T-helper 1 cell treated with Interleukin-12 subunit alpha and Interleukin-12 subunit beta and Interleukin-4 antibody, amounts not matched to agents 30 ng/mL and 1 ng/mL, for 36 hours (primary cell): ENCODE results near the gene GNMT. TPM values are rescaled to one million over a fixed set of nuclear protein-coding genes. Genes with fewer than 3 reads are reported as not detected.
"Not testable (repeated sequence)": the region's sequence is repeated elsewhere in the genome, so short reads cannot be mapped to it uniquely, and the experiment has no call there.

ENCODE experiments used
- intact Hi-C: fragments of 100-400 bp; cut with micrococcal nuclease; formaldehyde crosslinking; loops from one replicate; pipeline ENCODE4 v1.15.1; 2024
- total RNA-seq: library from RNA; stranded (reverse); gene quantifications from 2 replicates; pipeline ENCODE4 v1.2.3, GENCODE V29; 2022

GNMT gene
- total RNA-seq, 1 donor from 2014 or later = 1.3 TPM

DNA sequence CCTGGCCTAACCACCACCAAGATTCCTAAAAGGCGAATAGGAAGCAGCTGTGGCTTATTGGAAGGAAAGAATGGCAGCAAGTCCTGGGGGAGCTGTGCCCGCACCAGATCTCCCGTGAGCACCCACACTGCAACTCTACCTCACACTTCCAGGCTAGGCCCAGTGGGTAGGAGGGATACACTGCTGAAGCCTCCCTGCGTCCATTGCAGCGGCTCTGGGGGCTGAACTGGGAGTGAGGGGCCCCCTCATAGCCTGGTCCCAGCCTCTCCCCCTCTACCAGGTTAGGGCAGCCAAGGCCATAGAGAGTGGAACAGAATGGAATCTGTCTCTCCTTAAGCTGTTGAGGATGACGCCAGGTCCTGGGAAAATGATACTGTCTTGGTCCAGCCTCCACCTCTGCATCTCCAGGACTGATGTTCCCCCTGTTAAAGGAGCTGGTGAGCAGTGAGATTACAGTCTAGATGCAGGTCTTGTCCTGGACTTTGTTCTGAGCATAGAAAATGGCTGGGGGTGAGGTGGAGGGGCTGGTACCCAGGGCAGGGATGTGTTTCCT, 20.0 kb upstream of the GNMT start:
- intact Hi-C loops = no loop called here

DNA sequence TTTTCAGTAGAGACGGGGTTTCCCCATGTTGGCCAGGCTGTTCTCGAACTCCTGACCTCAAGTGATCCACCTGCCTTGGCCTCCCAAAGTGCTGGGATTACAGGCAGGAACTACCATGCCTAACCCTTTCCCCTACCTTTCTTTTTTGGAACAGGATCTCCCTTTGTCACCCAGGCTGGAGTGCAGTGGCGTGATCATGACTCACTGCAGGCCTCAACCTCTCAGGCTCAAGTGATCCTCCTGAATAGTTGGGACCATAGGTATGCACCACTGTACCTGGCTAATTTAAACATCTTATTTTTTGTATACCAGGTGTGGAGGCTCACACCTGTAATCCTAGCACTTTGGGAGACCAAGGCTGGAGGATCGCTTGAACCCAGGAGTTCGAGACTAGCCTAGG, 19.2 kb upstream of the GNMT start:
- intact Hi-C loops = not testable (repeated sequence)

DNA sequence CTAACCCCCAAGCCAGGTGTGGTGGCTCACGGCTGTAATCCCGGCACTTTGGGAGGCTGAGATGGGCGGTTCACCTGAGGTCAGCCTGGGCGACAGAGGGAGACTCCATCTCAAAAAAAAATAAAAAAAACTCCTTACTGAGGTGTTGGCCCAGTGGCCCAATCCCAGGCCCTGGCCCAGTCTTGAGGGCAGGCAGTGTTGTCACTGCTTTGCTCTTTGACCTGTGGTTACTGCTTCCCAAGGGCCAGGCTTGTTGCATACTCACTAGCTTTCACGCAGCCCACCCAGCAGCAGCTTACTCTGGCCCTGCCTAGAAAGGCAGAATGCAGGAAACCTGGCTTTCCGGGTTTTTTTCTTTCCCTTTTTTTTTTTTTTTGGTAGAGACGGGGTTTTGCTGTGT, 18.1 kb upstream of the GNMT start:
- intact Hi-C loops = no loop called here

DNA sequence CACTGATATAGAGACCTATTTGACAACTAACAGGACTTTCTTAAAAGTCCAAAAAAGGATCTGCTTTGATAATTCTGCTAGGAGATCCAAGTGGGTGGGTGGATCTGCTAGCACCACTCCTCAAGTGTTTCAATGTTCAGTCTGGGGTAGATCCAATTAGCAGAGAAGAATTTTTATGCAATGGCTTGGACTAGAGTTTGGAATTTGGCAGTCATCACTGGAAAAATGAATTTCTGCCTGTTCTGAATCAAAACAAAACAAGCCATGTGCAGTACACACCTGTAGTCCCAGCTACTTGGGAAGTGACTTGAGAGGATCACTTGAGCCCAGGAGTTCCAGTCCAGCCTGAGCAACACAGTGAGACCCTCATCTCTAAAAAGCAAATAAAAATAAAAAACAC, 12.6 kb upstream of the GNMT start:
- intact Hi-C loops = no loop called here

DNA sequence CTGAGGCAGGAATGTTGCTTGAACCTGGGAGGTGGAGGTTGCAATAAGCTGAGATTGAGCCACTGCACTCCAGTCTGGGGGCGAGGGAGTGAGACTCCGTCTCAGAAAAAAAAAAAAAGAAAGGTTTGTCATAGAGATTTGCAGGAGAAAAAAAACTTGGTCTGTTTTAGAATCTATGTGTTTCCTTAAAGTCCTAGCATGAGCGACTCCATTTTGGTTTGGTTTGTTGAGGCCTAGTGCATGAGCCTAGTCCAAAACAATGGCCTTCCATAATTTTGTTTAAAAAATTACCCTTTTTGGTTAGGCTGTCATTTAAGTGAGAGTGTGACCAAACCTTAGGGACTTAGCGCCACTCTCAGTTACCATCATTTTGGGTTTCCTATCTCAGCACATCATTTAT, 8.2 kb upstream of the GNMT start:
- intact Hi-C loops = no loop called here

DNA sequence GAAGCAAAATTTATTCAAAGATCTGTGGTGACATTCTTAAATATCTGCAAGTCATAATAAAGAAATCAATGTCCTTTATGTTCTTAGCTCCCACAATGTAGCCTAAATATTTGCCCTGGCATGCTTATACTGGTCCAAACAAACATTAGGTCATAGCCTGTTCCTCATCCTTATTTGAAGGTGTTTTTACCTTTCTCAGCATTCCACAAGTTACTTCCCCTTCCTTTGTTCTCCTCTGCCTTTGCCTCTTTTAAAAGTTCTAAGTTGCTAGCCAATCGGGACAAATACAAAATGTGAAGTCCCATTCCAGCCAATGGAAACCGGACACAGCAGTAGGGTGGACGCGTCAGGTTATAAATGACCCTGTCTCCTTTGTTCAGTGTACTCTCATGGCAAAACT, 6.1 kb upstream of the GNMT start:
- intact Hi-C loops = not testable (repeated sequence)

DNA sequence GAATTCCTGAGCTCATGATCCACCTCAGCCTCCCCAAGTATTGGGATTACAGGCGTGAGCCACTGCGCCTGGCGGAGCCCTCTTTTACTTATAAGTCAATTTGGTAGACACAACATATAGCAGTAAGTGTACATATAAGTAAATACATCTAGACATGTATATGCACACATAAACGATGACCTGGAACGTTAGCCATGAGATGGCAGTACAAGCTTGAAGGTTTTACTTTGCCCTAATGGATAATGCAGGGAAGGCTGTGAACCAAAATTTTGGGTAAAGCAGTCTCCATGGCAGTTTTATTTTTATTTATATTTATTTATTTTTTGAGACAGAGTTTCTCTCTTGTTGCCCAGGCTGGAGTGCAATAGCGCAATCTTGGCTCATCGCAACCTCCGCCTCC, 2.4 kb upstream of the GNMT start:
- intact Hi-C loops = no loop called here

DNA sequence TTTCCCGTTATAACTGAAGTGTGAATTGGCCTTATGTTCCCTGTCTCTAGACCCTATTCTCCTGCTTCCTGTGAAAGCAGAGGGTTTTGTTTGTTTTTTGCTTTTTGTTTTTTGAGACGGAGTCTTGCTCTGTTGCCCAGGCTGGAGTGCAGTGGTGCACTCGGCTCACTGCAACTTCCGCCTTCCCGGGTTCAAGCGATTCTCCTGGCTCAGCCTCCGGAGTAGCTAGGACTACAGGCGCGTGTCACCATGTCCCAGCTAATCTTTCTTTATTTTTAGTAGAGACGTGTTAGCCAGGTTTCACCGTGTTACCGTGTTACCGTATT, 674 bp upstream of the GNMT start:
- intact Hi-C loops = no loop called here

DNA sequence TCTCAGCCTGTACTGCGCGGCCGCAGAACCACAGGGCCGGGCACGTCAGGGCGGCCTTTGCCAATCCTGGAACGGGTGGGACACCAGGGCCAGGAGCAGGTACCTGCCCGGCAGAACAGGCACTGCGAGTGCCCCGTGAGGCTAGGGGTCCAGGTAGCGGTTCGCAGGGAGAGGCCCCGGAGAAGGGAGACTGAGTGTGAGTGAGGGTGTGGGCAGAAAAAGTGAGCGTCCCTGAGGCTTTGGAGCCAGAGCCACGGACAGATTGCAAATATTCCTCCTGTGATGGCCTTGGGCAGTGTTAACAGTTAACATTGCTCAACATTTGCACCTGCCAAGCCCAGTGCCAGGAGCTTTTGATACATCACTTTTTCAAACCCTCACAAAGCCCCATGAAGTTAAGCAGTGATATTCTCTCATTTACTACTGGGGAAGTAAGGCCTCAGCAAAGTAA, 491 bp downstream of the GNMT start:
- intact Hi-C loops = no loop called here

DNA sequence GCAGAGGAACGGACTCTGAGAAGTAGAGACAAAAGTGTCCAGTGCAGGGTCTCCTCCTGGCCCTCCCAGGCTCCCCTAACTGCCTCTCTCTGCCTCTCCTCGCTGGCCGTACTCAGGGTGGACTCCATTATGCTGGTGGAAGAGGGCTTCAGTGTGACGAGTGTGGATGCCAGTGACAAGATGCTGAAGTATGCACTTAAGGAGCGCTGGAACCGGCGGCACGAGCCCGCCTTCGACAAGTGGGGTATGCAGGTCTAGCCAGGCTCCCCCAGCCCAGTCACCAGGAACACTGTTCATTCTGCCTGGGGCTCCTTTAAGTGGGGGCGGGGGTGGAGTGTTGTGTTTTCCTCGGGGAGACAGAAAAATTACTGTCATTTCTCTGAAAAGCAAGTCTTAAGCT, 1.5 kb downstream of the GNMT start:
- intact Hi-C loops = loop anchor here (2.0 kb wide), 1 partner anchor 33 kb away; no protein-coding TSS in a partner anchor

DNA sequence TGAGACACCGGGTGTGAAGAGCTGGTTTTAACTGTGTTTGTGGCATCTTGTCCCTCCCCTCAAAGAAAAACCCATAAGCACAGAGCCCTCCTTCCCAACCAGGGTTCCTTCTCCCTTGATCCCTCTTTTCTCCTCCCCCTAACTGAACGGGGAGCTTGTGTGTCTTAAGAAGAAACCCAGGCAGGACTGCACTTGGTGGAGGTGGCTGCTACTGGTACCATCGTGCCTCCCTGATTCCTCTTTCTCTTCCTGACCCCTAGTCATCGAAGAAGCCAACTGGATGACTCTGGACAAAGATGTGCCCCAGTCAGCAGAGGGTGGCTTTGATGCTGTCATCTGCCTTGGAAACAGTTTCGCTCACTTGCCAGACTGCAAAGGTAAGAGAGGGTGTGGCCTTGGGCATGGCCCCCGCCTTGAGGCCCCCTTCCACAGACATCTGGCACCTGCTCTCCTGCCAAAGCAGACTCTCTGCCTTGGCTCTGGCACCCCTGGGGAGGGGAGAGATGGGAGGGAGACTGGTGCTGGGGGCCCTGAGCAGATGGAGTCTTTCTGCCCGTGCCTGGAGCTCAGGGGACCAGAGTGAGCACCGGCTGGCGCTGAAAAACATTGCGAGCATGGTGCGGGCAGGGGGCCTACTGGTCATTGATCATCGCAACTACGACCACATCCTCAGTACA, 2.1 kb downstream of the GNMT start:
- intact Hi-C loops = loop anchor here (2.0 kb wide), 1 partner anchor 32 kb away; no protein-coding TSS in a partner anchor

DNA sequence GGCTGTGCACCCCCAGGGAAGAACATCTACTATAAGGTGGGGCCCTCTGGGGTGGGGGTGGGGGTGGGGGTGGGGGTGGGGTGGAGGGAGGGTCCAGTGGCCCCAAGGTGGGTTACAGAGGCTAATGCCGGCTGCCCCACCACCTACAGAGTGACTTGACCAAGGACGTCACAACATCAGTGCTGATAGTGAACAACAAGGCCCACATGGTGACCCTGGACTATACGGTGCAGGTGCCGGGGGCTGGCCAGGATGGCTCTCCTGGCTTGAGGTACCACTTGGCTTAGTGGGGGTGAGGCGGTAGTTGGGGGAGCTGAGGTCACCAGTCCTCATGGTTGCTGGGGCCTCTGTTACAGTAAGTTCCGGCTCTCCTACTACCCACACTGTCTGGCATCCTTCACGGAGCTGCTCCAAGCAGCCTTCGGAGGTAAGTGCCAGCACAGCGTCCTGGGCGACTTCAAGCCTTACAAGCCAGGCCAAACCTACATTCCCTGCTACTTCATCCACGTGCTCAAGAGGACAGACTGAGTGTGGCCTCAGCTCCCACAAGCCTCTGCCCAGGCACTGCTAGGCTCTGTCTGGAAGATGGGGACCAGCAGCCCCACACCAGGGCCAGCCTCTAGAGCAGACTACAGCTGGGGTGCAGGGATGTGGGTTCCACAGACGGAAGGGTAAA, 2.8 kb downstream of the GNMT start:
- intact Hi-C loops = loop anchor here (2.0 kb wide), 1 partner anchor 31 kb away; no protein-coding TSS in a partner anchor

DNA sequence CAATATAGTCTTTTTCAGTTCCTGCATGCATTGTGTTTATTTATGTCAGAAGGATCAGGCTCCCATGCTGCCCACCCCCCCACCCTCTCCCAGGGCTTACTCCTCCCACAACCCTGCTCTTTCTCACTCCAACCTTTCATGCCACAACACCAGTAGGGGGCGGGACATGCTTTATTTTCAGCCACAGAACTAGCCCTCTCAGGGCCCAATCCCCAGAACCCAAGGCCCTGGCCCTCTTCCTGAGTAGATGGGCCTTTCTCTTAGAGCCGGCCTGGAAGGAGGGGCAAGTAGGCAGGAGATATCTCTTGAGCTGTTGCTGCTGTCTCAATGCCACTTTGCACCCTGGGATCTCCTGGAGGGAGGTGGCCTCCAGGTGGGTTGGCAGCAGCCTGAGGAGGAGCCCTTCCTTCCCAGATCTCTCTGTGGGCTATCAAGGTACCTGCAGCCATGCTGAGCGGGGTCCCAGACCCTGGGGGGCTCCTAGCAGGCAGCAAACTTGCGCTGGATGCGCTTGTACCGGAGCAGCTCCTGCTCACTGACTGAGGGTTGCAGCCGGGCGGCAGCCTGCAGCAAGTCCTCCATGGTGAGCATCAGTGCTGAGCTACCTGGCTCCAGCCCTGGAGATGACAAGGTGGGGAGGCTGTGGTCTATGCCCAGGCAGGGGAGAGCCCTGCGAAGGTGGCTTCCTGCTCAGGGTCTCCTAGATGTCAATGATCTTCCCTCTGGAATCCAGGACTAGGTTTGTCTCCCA, 3.5 kb downstream of the GNMT start:
- intact Hi-C loops = loop anchor here (1.0 to 2.0 kb wide), 2 partner anchors 31 to 179 kb away; no protein-coding TSS in a partner anchor

DNA sequence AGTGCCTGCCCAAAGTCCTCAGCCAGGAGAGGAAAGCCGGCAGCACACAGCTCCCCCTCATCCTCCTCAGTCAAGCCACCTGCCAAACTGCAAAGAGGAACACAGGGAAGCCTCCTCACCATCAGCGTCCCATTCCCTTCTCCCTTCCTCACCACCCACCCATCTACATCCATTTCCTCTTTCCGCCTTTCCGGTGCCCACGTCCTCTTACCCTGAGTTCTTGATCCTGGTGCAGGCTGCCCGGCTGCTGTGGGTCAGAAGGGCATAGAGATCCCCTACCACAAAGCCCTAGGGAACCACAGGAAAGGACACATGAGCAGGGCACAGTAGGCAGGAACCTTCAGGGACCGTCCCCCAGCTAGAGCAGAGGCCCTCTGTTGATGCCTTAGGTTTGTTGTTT, 6.0 kb downstream of the GNMT start:
- intact Hi-C loops = no loop called here

DNA sequence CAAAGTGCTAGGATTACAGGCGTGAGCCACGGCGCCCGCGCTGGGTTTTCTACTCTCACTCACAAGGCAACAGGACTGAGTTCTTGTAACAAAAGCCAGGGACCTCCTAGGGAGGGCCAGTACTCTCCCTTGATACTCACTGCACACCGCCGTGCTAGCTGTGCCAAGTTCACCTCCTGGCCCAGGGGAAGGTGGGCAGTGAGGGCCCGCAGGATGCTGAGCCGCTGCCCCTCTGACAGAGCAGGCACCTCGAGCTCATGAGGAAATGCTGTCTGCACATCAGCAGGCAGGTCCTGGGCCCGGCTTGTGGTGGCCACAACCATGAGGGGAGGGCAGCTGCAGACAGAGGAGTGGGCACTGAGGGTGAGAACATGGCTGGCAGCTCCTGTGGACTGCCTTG, 6.7 kb downstream of the GNMT start:
- intact Hi-C loops = no loop called here

DNA sequence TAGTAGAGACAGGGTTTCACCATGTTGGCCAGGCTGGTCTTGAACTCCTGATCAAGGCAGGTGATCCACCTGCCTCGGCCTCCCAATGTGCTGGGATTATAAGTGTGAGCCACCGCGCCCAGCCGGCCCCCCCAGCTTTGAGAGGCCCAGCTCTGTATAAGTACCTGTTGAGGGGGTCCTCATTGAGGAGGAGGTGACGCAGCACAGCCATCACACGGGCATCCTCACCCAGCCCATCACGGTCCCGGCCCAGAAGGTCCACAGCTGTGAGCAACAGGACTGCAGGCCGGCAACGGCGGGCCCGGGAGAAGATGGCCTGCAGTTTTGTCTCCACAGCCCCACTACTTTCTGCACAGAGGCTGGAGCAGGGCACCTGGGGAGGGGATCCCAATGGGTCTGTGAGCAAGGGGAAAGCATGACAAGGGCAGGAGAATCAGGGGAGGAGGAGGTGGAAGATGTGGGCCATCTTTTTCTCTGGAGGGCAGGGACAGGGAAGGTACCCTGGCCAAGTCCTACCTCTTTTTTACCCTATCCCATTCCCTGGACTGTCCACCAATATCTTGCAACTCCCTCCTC, 7.7 kb downstream of the GNMT start:
- intact Hi-C loops = no loop called here

DNA sequence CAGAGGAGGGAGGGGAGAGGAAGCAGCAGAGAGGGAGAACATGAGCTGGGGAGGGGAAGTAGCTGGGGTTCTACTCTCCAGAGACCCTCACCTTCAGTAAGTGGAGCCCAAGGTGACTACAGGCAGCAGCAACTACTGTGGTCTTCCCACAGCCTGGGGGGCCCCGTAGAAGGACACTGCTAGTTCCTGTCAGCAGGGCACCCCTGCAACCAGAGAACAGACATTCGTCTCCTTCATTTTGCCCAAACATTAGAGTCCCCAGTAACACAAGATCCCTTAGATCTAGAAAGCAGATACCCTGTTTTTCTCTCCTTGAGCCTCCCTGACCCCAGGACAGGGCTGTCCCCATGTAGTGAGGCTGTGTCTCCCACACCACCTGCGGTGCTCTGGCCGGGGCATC, 8.2 kb downstream of the GNMT start:
- intact Hi-C loops = no loop called here

DNA sequence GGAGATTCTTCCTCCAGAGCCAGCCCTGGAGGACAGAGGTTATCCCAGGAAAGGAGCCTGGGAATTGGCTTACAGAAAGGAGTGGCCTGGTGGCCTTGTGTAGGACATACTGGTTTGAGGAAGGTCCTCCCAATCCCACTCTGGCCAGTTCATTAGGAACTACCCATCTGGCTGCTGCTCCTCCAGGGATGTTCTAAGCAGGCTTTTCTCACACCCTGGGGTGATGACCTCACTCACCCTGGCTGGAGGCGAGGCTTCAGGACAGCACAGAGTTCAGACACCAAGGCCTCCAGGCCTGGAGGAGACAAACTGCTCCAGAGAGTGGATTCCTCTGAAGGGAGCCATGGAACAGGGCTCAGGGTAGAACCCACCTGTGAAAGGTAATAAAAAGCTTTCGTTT, 8.9 kb downstream of the GNMT start:
- intact Hi-C loops = no loop called here

DNA sequence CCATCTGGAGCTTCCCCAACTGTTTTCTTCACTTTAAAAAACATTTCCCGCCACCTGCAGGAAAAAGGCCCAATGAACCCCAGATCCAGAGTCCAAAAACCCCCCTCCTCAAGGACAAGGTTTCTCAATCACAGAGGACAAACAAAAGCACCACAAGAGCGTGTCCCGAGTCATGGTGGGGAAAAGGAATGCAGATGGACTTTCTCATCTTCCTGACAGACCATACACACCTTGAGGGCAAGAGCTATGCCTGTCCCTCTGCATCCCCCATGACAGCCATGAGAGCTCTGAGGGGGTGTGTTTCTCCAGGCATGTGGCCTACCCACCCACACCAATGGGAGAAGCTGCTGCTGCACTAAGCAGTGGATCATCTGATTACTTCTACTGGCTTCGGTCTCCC, 9.4 kb downstream of the GNMT start:
- intact Hi-C loops = no loop called here

DNA sequence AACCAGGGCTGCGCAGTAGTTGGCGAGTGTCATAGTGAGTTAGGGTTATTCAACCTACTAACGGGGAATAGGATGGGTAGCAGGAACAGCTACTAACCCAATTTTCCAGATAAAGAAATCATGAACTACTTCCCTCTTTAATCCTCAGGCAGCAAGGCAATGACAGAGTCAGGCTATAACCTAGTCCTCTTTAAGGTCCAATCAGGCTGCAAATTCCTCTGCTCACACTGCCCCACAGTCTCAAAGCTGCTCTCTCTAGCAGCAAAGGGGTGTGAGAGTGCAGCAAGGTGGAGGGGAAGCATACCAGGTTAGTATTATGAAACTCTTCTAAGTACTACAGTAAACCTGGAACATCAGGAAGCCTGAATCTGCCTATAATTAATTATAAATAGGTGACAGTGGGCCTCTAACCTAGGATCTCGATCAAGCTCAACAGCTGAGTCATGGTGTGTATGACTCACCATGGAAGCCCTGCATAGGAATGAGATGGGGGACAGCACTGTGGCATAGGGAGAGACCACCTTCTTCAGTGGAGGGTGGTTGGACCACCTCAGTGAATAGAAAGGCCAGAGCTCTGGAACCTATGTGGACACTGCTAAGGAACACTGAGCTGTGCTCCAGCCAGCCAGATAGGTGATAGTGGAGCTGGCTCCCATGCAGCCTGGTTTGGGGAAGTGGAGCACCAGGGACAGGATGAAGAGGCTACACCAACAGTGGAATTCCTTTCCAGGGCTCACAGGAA, 10.5 kb downstream of the GNMT start:
- intact Hi-C loops = no loop called here

DNA sequence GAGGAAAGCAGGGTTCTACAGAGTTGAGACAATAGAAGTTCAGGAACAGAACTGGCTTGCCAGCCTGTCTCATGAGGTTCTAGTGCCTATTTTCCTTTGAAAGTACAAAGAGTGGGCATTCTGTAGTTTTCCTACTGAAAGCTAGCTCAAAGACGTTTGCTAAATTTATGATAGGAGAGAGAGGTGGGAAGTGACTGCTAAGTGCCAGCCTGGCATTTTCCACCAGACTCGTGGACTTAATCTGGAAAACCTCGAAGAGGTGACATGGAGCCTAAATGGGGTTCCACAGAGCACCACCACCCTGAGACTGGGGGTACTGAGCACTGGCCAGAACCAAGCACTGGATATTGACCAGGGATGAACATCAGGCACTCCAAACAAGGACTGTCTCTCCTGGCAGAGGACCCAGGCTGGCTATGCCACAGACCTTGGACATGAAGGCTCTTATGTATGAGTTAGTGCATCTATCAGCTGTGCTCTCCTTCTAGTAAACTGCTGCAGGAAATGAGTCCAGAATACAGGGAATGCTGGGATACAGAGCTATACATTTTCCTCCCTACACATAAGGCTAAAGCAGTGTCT, 11.3 kb downstream of the GNMT start:
- intact Hi-C loops = no loop called here
